Suppressor macrophage (primary cell): ENCODE data around the gene GPC6.
A peak's percentile ranks its signal among the peaks of the same experiment; 100 is the strongest.
"Not testable (repeated sequence)": the region's sequence is repeated elsewhere in the genome, so short reads cannot be mapped to it uniquely, and the experiment has no call there.

Experiments used
- DNase-seq, 4 experiments: peaks; one replicate each; pipeline ENCODE4 v3.0.0-alpha.2; 2020 to 2022

Gene GPC6

DNA sequence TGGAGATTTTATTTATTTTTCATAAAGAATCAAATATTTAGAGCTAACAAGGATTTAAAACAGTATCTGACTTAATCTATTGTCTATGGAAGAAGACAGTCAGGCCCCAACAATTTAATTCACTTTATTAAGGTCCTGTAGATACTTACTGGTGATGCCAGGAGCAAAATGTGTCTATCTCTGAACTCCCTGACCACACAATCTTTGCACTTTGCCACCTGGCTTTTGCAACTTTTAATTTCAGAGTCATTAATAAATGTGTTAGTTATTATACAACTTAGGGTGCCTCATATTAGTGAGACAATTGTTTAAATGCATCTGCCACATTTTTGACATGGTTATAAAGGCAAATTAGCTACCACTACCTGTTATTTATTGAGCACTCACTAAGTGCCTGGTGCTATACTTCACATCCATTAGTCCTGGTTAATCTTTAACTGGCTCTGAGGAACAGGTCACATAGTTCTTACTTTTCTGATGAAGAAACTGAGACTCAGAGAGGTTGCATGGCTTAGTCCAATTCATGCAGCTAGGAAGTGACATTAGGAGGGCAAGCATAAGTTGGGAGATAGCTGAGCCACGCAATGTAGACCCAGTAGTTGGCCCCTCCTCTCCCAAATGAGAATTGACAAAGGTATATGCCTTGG is 955.0 kb downstream of the GPC6 start:
- no peak for DNase-seq

DNA sequence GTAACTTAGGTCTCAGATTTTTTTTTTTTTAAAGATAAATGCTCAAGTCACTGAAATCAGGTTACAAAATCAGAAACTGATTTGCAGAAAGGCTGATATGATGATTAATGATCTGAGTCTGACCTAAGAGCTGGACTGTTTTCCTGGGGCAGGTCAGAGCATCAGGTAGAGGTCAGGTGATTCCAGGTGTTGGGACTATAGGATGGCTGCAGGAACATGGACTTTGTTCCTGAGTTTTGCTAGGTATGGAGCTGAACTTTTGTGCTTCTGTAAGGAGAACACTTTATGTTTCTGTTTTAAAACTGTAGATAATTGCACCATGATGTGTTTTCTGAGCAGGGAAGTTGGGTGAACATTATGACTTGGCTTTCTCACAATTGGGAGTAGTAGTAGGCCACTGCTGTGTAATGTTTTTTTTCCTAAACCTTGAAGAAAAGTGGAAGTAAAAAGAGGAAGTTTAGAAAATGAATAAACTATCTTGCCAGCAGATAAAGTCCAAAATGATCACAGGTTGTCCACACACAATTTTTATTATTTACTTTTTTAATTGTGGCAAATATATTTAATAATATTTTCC is 955.7 kb downstream of the GPC6 start:
- peak; percentile 16 to 68 (median 44) for DNase-seq

- DNase-seq, result no peak
Measured at GRCh38 chr13:94186470-94186869, 959.9 kb downstream of the GPC6 start.

DNA sequence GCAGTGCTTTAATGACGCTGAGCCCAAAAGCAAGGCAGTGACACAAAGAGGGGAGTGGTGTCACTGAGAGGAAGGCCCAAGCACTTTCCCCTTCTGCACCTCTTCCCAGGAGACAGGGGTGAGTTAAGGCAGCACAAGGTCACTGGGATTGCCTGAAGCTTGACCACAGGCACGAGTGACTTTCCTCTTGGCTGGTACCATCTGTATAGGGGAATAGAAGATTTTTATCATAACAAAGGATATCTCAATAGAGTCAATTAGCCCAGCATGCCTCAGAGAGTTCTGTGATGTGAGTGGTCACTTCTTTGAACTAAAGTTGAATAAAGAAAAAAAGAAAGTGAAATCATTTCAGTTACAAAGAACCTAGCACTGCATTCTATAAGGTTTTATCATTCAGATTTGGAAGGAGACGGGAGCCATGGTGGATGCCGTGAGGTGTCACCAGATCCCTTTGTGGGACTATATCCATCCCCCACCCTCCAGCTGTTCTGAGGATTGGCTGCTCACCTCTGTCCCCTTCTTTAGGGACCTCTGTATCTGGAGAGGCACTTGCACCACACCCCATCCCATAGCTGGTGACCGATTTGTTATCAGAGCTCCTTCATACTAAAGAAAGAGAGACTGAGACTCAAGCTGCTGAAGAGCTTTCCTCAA is 961.7 kb downstream of the GPC6 start:
- no peak for DNase-seq

GRCh38 chr13:94192431-94192975 is 965.9 kb downstream of the GPC6 start:
- DNase-seq, result peak; percentile 11 to 49 (median 26)

DNA sequence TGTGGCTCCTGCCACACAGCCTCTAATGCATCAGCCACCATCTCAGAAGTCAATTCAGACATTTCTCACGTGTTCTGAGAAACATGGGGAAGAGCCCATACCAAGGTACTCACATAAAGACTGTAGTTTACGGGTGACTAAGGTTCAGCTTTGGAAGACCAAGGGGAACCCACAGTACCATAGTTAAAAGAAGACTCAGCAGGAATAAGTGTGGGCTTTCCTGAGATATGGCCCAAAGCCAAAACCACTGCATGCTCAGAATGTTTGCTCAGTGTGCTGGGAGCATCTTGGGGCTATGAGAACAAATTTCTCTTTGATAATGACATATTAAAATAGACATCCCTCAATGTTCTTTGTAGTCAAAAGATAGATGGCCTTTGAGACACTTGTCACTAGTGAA is 969.1 kb downstream of the GPC6 start:
- no peak for DNase-seq

- DNase-seq, result peak in 2 of 4 experiments; percentile 3 to 22
Measured at GRCh38 chr13:94196413-94196812, 969.8 kb downstream of the GPC6 start.

DNA sequence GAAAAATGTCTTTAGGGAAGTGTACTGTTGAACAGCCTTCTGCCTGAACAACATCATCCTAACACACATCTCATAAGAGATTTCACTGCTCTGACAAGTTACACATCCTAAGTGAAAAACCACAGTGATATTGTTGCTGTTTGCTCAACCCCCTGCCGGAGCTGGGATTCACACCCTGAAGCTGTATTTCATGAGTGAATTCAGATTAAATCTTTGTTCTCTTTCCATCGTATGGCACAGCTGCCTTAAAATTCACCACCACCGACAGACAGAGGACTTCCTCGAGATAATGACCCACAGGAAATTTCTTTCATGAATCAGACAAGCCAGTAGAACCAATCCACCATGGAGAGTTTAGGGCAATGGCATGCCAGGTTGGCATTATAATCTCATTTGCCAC is 972.1 kb downstream of the GPC6 start:
- no peak for DNase-seq

GRCh38 chr13:94199135-94199534 is 972.5 kb downstream of the GPC6 start:
- no peak for DNase-seq

DNA sequence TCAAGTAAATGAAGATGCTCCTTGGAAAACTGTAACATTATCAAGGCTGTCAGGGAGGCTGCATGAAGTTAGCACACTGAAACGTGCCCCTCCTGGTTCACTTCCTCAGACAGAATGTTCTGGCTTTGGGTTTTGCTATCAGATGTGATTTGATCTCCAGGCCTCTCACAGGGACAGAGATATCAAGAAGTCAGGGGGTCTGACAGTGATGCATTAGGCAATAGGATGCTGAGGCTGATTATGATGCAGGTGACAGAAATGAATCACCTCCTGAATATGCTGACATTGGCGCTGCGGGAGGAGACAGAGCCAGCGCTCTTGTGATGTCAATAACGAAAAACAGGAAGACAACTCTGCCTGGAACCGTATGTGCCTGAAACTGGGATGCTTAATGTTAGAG is 974.4 kb downstream of the GPC6 start:
- no peak for DNase-seq

DNA sequence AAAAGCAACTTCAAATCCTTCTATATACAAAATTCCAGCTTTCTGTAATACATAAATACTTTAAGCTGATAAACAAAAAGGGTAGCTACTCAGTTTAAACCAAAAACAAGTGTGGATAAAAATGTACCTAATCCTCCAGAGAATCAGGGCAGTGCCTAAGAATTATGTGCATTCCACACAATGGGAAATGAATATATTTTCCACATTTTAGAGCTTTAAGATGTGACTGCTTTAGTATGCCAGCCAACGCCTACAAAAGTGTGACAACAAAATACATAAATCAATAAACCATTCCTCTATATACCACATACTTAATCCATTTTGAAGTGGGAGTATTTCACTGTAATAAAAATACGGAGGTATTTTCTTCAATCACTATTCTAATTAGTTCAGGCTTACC is 977.6 kb downstream of the GPC6 start:
- DNase-seq, result no peak

DNA sequence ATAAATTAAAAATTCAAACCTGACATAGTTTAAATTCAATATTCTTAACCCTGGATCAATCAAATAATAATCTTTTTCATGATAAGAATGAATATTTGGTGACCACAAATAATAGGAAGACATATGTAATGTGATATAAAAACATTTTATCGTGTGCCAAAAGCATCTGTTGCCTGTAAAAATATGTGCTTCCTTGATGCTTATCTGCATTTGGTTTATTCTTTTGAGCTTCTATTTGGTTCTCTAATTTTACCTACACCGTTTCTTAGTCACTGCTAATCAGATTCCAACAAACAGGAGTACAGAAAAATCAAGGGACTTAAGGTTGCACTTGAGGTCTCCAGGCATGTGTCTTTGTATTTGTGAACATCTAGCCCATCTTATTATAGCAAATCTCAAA is 978.3 kb downstream of the GPC6 start:
- no peak for DNase-seq

DNA sequence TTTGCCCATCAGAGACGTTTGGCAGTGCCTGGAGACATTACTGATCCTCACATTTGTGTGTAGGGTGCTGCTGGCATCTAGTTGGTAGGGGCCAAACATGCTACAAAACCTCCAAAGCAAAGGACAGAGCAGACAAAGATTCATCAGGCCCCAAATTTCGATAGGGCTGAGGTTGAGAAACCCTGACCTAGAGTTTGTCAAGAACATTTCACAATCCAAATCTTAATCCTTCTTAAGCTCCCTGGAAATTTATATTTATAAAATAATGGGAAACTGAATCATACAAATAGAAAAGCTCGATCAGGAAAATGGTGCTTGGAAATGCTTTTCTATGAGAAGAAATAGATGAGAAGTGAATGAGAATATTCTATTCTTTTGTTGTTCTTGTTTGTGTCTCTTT is 979.3 kb downstream of the GPC6 start:
- DNase-seq, result no peak

- peak in 1 of 4 experiments; percentile 4 for DNase-seq
Measured at GRCh38 chr13:94209117-94209516, 982.5 kb downstream of the GPC6 start.

DNA sequence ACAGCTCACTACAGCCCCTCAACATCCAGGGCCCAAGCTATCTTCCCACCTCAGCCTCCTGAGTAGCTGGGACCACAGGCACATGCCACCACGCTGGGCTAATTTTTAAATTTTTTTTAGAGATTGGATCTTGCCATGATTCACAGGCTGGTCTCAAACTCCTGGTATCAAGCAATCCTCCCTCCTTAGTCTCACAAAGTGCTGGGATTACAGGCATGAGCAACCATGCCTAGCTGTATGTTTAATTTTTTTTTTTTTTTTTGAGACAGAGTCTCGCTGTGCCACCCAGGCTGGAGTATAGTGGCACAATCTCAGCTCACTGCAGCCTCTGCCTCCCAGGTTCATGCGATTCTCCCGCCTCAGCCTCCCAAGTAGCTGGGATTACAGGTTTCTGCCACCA is 983.3 kb downstream of the GPC6 start:
- not testable (repeated sequence) for DNase-seq

- DNase-seq, result no peak
Measured at GRCh38 chr13:94210816-94211215, 984.2 kb downstream of the GPC6 start.

DNA sequence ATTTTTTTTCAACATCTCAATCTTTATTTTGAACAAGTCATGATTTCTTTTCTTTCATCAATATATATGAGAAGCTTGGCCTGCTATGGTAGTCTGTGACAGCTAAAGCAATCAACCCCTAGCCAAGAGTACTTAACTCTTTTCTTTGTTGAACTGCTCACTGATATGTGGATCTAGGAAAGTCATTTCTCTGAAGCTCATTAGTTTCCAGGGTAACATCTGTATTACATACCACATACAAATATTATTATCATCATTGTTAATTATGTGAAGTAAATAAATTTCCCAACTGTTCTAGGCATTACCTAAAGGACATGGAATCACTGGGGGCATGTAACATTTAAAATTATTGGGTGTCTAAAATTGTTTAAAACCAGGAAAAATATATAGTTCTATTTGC is 985.6 kb downstream of the GPC6 start:
- no peak for DNase-seq

DNA sequence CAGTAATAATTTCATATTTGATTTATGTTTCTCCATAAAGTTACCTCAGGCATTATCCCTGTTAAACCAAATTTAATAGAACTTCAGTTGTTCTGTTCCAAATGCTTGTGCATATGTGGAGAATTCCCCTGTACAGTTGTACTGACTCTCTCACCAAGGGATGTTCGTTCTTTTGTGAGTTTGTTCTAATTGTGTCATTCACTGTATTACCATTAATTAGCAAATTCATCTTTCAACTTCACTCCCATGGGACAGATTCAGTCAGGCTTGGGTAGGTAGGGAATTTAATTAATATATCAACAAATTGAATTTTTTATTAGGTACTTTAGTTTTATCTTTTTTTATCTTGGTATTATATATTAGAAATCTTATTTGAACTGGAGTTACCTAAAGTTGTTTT is 987.5 kb downstream of the GPC6 start:
- no peak for DNase-seq

- DNase-seq, result no peak
Measured at GRCh38 chr13:94214975-94215374, 988.4 kb downstream of the GPC6 start.

DNA sequence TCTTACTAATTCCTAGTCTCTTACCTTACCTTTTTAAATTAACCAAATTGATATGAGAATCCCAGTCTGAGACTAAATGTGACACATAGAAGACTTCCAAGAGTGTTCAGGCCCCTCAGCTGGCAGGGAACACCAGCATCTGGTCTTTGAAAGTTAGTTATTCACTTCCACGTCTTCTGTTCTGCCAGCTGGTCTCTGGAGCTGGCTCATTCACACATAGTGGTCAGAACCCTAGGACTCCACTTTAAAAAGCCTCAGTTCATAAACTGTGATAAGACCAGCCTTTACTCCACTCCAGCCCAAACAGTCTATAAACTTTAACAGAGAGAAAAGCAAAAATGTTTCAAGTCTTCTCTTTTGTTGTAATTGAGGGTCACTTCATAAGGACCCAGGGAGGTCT is 989.9 kb downstream of the GPC6 start:
- no peak for DNase-seq

GRCh38 chr13:94217370-94217769 is 990.8 kb downstream of the GPC6 start:
- no peak for DNase-seq

DNA sequence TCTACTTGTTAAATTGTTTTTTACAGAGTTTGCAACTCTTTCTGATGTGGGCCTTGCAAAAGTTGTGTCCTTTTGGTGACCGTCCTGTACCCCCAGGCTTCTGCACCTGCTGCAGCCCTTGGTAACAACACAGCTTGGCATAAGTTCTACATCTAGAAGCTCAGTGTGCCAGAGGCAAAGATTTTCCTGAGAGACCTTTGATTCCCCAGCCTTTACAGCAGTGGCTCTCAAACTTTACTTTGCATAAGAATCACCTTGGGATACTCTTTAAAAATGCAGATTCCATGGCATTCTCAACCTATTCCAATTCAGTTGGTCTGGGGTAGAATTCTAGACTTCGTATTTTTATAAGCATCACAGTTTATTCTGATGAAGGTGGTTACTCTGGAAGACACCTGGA is 991.9 kb downstream of the GPC6 start:
- no peak for DNase-seq

DNA sequence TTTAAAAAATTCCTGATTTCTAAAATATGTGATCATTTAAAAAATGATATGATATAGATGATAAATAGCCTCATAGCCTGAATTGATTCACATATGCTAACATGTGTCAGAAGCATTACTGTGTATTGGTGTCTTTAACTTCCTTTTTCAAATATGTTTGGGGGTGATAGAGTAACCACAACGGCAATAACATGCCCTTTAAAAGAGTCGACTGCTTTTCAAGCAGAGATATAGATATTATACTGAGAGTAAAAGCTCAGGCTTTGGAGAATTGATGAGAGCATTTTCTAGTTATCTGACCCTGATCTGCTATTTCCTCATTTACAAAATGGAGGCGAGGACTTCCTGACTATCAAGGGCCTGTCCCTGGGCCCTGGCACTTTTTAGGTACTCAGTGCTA is 992.3 kb downstream of the GPC6 start:
- DNase-seq, result no peak

GRCh38 chr13:94224670-94225069 is 998.1 kb downstream of the GPC6 start:
- DNase-seq, result no peak
